HG02884 (cell line): ENCODE data around the gene TSPAN15.

Source experiments
- ATAC-seq: cut with Tn5 transposase; IDR thresholded peaks from one replicate; pipeline ENCODE4 v1.9.1; 2021; ENCODE audit warnings: mild to moderate bottlenecking, moderate library complexity; ENCODE audit not compliant: unreplicated experiment

TSPAN15 gene

GRCh38 chr10:69416695-69417094 lies 34.6 kb upstream of the TSPAN15 start, which contains the start of gene TACR2:
TACR2 (minus strand) TSS chr10:69416918; CDS start chr10:69416323, 595 bp downstream.
- no peak for ATAC-seq

- no peak for ATAC-seq
Observed at GRCh38 chr10:69417542-69417941, 33.7 kb upstream of the TSPAN15 start.

GRCh38 chr10:69418052-69418752 lies 33.1 kb upstream of the TSPAN15 start:
- no peak for ATAC-seq

- no peak for ATAC-seq
Observed at GRCh38 chr10:69419096-69419743, 32.0 kb upstream of the TSPAN15 start.

- ATAC-seq = no peak
Observed at GRCh38 chr10:69419744-69420126, 31.5 kb upstream of the TSPAN15 start.

GRCh38 chr10:69421611-69422308 lies 29.5 kb upstream of the TSPAN15 start:
- ATAC-seq = no peak

- no peak for ATAC-seq
Observed at GRCh38 chr10:69422676-69423075, 28.6 kb upstream of the TSPAN15 start.

GRCh38 chr10:69425041-69425440 lies 26.2 kb upstream of the TSPAN15 start:
- no peak for ATAC-seq

GRCh38 chr10:69425511-69426298 lies 25.6 kb upstream of the TSPAN15 start:
- ATAC-seq = no peak

- no peak for ATAC-seq
Observed at GRCh38 chr10:69426376-69426727, 24.9 kb upstream of the TSPAN15 start.

GRCh38 chr10:69428165-69428564 lies 23.1 kb upstream of the TSPAN15 start:
- ATAC-seq = no peak

- no peak for ATAC-seq
Observed at GRCh38 chr10:69434169-69434568, 17.1 kb upstream of the TSPAN15 start.

- ATAC-seq = no peak
Observed at GRCh38 chr10:69434926-69435325, 16.3 kb upstream of the TSPAN15 start.

- ATAC-seq = no peak
Observed at GRCh38 chr10:69435966-69436520, 15.2 kb upstream of the TSPAN15 start.

- no peak for ATAC-seq
Observed at GRCh38 chr10:69437321-69438259, 13.7 kb upstream of the TSPAN15 start.

GRCh38 chr10:69438536-69439349 lies 12.5 kb upstream of the TSPAN15 start:
- no peak for ATAC-seq

- no peak for ATAC-seq
Observed at GRCh38 chr10:69439350-69439739, 11.9 kb upstream of the TSPAN15 start.

- no peak for ATAC-seq
Observed at GRCh38 chr10:69439813-69440506, 11.3 kb upstream of the TSPAN15 start.
